Loucy (cell line): ENCODE results near the gene MISFA.

Experiments
- H2AFZ ChIP-seq: fragments of 200-600 bp; sonication (generic); 2 replicates; pipeline ENCODE4 v1.6.0; 2016; ENCODE audit warnings: antibody characterized with exemption, mild to moderate bottlenecking, low read length, moderate library complexity
- H3F3A ChIP-seq: fragments of 200-600 bp; 2 replicates; pipeline ENCODE4 v1.6.0; 2016; ENCODE audit warnings: antibody characterized with exemption, low read depth, mild to moderate bottlenecking
- H3K27me3 ChIP-seq: fragments of 200-600 bp; sonication (generic); 2 replicates; pipeline ENCODE4 v1.6.1; 2014; ENCODE audit warnings: low read length, mild to moderate bottlenecking; ENCODE audit not compliant: insufficient read depth, poor library complexity, severe bottlenecking
- H3K36me3 ChIP-seq: fragments of 200-600 bp; sonication (generic); 2 replicates; pipeline ENCODE4 v1.6.1; 2016; ENCODE audit warnings: low read length; ENCODE audit not compliant: insufficient read depth
- H3K4me1 ChIP-seq: fragments of 200-600 bp; sonication (generic); 2 replicates; pipeline ENCODE4 v1.5.1; 2014; ENCODE audit warnings: low read length, mild to moderate bottlenecking; ENCODE audit not compliant: insufficient read depth, poor library complexity, severe bottlenecking
- H3K4me2 ChIP-seq: fragments of 200-600 bp; sonication (generic); 2 replicates; pipeline ENCODE4 v1.6.0; 2014; ENCODE audit warnings: antibody characterized with exemption, low read length, low read depth, mild to moderate bottlenecking; ENCODE audit not compliant: poor library complexity, severe bottlenecking
- H3K4me3 ChIP-seq: fragments of 200-600 bp; sonication (generic); 2 replicates; pipeline ENCODE4 v1.5.1; 2014; ENCODE audit warnings: low read length, mild to moderate bottlenecking, mixed read lengths; ENCODE audit not compliant: poor library complexity, severe bottlenecking
- H3K79me2 ChIP-seq: fragments of 200-600 bp; sonication (generic); 2 replicates; pipeline ENCODE4 v1.6.1; 2014; ENCODE audit warnings: low read length; ENCODE audit not compliant: insufficient read depth
- H3K9ac ChIP-seq: fragments of 200-600 bp; sonication (generic); 2 replicates; pipeline ENCODE4 v1.6.0; 2014; ENCODE audit warnings: mild to moderate bottlenecking, low read depth, low read length, moderate library complexity; ENCODE audit not compliant: poor library complexity, severe bottlenecking
- H3K9me2 ChIP-seq: fragments of 200-600 bp; sonication (generic); replicated peaks from 2 replicates; pipeline ENCODE4 v1.6.1; 2016; ENCODE audit warnings: low read depth, low read length, mixed read lengths
- H3K9me3 ChIP-seq: fragments of 200-600 bp; sonication (generic); 2 replicates; pipeline ENCODE4 v1.6.1; 2014; ENCODE audit warnings: mild to moderate bottlenecking, antibody characterized with exemption, low read length, low read depth; ENCODE audit not compliant: insufficient read depth
- H4K20me1 ChIP-seq: fragments of 200-600 bp; sonication (generic); 2 replicates; pipeline ENCODE4 v1.6.0; 2014; ENCODE audit warnings: antibody characterized with exemption, low read length, mild to moderate bottlenecking; ENCODE audit not compliant: insufficient read depth, poor library complexity, severe bottlenecking
- CTCF ChIP-seq: fragments of 200-600 bp; sonication (generic); conservative IDR thresholded peaks from 2 replicates; pipeline ENCODE4 v1.5.1; 2014; ENCODE audit warnings: mild to moderate bottlenecking, antibody characterized with exemption, low read length
- EZH2phosphoT487 ChIP-seq: fragments of 200-600 bp; IDR thresholded peaks from 2 replicates; pipeline ENCODE4 v1.6.1; 2018; ENCODE audit warnings: antibody characterized with exemption, mild to moderate bottlenecking, moderate library complexity, borderline replicate concordance

Gene MISFA

GRCh38 chr11:18611196-18611595 is 11.6 kb downstream of the MISFA start:
- Histone ChIP-seq H3F3A (no peaks in the 10 kb centered on the region), H4K20me1 (no peaks in the 10 kb centered on the region), H3K4me2 (no peak overlapping the region), H3K9me2 (no peaks in the 10 kb centered on the region), H3K27me3 (no peaks in the 10 kb centered on the region), H3K9me3 (no peaks in the 10 kb centered on the region), H3K4me3 (no peak overlapping the region), H3K36me3 (peaks cover 75% of the 10 kb centered on the region), H3K79me2 (no peaks in the 10 kb centered on the region), H3K9ac (no peak overlapping the region), H3K4me1 (no peaks in the 10 kb centered on the region), H2AFZ (no peak overlapping the region)
- TF ChIP-seq CTCF (no peak), EZH2phosphoT487 (no peak)

GRCh38 chr11:18612394-18612793 is 12.8 kb downstream of the MISFA start:
- H3K4me1 ChIP-seq, result peaks cover 6% of the 10 kb centered on the region
- TF ChIP-seq CTCF, result no peak
- no peak for TF ChIP-seq EZH2phosphoT487
- no peak overlapping the region for H3K4me2 ChIP-seq
- H3K27me3 ChIP-seq, result no peaks in the 10 kb centered on the region
- H3K36me3 ChIP-seq, result peaks cover 77% of the 10 kb centered on the region
- no peaks in the 10 kb centered on the region for H3F3A ChIP-seq
- H2AFZ ChIP-seq, result no peak overlapping the region
- H3K9ac ChIP-seq, result no peak overlapping the region
- no peaks in the 10 kb centered on the region for H3K9me3 ChIP-seq
- H3K9me2 ChIP-seq, result no peaks in the 10 kb centered on the region
- peaks cover 10% of the 10 kb centered on the region; the same call in 1 of the 2 replicates for H3K79me2 ChIP-seq
- H4K20me1 ChIP-seq, result peaks cover 12% of the 10 kb centered on the region
- no peak overlapping the region for H3K4me3 ChIP-seq

DNA sequence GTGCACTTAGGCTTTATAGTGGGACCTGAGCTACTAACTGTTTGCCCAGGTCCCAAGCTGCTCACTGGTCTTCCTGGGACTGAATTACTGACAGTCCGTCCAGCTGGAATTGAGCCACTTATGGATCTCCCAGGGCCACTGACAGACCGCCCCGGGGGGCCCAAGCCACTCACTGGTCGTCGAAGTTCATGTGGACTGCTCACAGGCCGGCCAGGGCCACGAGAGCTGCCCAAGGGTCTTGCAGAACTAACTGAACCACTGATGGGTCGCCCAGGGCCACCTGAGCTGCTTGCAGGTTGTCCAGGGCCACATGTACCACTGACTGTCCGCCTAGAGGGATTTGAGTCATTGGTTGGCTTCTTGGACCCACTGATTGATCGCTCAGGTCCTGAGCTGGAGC is 15.1 kb downstream of the MISFA start:
- TF ChIP-seq EZH2phosphoT487, result no peak
- TF ChIP-seq CTCF, result no peak
- Histone ChIP-seq H4K20me1 (peaks cover 32% of the 10 kb centered on the region), H3K4me1 (peaks cover 18% of the 10 kb centered on the region), H3K27me3 (no peaks in the 10 kb centered on the region), H2AFZ (no peak overlapping the region), H3K9me2 (no peaks in the 10 kb centered on the region), H3F3A (no peaks in the 10 kb centered on the region), H3K79me2 (peaks cover 23% of the 10 kb centered on the region), H3K4me3 (no peak overlapping the region), H3K4me2 (no peak overlapping the region), H3K9ac (no peak overlapping the region), H3K9me3 (no peaks in the 10 kb centered on the region), H3K36me3 (peaks cover 56% of the 10 kb centered on the region)
